ENCODE data around the gene SWAP70.

DNA sequence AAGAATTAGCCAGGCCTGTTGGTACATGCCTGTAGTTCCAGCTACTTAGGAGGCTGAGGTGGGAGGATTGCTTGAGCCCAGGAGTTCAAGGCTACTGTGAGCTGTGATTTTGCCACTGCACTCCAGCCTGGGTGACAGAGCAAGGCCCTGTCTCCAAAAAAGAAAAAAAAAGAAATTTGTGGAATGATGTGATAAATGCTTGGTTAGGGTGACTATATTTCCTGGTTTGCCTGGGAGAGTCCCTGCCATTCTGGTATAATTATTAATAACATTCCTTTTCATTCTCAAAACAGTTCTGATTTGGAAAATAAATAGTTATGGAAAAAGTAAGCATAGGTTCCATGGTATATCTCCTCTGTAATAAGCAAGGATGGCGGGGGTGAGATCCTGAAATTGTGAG lies 74.8 kb downstream of the SWAP70 start:
- no peak for TF ChIP-seq RAD21 (IDR thresholded peaks at IDR 0.05; ENCODE audit: low read depth)
- no peak for TF ChIP-seq CREB1 (IDR thresholded peaks at IDR 0.05; ENCODE audit: low read depth)
- no peak for TF ChIP-seq TEAD4 (IDR thresholded peaks at IDR 0.05)
- TF ChIP-seq, protein P1, sequence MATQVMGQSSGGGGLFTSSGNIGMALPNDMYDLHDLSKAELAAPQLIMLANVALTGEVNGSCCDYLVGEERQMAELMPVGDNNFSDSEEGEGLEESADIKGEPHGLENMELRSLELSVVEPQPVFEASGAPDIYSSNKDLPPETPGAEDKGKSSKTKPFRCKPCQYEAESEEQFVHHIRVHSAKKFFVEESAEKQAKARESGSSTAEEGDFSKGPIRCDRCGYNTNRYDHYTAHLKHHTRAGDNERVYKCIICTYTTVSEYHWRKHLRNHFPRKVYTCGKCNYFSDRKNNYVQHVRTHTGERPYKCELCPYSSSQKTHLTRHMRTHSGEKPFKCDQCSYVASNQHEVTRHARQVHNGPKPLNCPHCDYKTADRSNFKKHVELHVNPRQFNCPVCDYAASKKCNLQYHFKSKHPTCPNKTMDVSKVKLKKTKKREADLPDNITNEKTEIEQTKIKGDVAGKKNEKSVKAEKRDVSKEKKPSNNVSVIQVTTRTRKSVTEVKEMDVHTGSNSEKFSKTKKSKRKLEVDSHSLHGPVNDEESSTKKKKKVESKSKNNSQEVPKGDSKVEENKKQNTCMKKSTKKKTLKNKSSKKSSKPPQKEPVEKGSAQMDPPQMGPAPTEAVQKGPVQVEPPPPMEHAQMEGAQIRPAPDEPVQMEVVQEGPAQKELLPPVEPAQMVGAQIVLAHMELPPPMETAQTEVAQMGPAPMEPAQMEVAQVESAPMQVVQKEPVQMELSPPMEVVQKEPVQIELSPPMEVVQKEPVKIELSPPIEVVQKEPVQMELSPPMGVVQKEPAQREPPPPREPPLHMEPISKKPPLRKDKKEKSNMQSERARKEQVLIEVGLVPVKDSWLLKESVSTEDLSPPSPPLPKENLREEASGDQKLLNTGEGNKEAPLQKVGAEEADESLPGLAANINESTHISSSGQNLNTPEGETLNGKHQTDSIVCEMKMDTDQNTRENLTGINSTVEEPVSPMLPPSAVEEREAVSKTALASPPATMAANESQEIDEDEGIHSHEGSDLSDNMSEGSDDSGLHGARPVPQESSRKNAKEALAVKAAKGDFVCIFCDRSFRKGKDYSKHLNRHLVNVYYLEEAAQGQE (IDR thresholded peaks at IDR 0.05; ENCODE audit: low read depth) = no peak
- TF ChIP-seq, protein P2, sequence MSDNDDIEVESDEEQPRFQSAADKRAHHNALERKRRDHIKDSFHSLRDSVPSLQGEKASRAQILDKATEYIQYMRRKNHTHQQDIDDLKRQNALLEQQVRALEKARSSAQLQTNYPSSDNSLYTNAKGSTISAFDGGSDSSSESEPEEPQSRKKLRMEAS (IDR thresholded peaks at IDR 0.05) = no peak
- TF ChIP-seq TAF1 (IDR thresholded peaks at IDR 0.05; ENCODE audit: low read depth) = no peak

Data from Ishikawa (cell line).